HG03520 (cell line): ENCODE data around the gene ABCB6.
"Not testable (repeated sequence)": the region's sequence is repeated elsewhere in the genome, so short reads cannot be mapped to it uniquely, and the experiment has no call there.

ENCODE experiments used
- ATAC-seq: cut with Tn5 transposase; IDR thresholded peaks from one replicate; pipeline ENCODE4 v1.9.1; 2021; ENCODE audit warnings: mild to moderate bottlenecking, moderate library complexity; ENCODE audit not compliant: unreplicated experiment

The ABCB6 gene

DNA sequence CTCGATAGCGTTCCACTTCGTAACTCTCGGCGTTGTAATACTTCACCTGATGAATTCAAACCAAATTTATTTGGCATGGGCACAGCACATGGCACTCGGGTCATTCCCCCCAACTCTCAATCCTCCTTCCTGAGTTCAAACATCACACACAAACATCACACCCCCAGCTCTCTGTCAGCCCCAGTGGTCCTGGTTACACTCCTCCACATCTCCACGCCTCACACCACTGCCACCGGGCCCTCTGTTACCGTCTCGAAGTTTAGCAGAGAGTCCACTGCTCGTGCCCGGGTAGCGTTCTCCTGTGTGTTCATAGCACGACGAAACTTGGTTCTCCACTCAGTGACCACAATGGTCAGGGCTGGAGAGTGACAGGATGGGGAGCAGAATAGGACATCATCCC is 4.6 kb downstream of the ABCB6 start:
- ATAC-seq = no peak

DNA sequence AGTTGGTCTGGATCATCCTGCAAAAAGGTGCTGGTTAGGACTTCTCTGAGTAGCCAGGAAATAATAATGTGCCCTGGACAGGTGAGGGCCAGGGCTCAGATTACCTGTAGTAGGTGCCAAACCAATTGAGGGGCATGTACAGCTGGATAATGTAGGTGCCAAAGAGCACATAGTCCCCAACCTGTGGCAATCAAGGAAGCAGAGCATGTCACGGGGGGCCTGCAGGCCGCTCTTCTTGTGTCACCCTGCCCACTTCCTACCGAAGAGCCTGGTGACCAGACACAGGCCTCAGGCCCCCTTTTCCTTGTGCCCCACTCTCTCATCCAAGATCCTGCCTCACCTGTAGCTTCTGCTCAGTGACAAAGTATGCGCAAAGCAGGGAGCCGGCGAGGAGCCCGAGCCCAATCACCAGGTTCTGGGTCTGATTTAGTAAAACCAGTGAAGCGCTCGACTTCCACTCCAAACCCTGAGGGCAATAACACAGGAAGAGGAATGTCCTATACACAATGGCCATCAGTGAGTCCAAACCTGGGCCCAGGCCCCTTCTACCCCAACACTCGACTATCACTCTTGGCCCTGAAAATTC is 5.2 kb downstream of the ABCB6 start:
- no peak for ATAC-seq

DNA sequence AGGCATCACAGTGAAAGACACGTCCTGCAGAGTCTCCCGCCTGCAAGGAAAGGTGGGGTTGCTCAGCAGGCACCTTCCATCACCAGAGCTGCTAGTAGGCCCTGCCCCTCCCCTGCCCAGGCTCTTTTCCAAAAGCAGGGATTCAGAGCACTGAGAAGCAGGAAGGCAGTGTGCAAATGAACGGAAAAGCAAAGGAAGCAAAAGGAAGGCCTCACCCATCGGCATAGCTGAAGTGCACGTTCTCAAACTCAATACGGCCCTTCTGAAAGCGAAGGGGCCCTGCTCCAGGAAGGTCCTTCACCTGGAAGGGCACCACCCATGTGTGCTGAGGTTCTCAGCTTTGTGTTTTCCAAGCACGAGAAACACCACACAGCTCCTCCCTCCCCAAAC is 5.7 kb downstream of the ABCB6 start:
- no peak for ATAC-seq

DNA sequence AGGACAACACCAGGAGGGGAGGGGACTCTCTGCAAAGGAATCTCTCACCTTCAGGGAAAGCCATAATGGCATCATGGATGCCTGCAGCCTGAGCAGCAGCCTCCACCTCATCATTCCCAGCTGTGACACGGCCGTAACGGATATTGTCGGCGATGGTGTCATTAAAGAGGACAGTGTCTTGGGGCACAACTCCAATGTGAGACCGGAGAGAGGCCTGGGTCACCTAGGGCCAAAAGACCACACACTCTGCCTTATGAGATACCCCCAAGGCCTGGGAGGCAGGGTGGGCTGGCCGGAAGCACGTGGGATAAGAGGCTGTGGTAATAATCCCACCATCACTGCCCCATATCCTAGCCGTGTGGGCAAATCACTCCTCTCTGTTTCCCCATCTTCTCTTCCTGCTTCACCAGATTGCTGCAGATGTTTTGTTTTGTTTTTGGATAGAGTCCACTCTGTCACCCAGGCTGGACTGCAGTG is 7.8 kb downstream of the ABCB6 start:
- ATAC-seq = no peak

DNA sequence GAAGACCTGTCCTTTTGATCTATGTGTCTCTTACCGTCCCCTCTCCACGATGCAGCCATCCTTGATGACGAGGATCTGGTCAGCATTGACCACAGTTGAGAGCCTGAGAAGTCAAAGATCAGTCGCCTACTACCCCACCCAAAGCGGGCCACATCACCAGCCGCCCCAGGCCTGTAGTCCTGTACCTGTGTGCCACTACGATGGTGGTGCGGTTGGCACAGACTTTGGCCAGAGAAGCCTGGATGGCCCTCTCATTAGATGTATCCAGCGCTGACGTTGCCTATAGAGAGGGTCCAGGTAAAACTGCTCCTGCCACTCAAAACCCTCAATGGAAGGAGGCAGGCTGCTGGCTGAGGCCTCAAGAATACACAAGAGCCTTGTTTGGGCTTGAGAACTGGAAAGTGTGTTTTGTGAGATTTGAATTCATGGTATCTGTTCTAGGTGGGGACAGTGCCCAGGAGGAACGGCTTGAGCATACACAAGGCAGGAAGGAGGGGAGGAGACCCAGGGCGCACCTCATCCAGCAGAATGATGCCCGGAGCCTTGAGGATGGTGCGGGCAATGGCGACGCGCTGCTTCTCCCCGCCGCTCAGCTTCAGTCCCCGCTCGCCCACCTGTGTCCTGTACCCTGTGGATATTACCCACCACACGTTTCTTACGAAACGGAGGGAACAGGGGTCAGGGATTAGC is 8.4 kb downstream of the ABCB6 start:
- ATAC-seq = no peak

DNA sequence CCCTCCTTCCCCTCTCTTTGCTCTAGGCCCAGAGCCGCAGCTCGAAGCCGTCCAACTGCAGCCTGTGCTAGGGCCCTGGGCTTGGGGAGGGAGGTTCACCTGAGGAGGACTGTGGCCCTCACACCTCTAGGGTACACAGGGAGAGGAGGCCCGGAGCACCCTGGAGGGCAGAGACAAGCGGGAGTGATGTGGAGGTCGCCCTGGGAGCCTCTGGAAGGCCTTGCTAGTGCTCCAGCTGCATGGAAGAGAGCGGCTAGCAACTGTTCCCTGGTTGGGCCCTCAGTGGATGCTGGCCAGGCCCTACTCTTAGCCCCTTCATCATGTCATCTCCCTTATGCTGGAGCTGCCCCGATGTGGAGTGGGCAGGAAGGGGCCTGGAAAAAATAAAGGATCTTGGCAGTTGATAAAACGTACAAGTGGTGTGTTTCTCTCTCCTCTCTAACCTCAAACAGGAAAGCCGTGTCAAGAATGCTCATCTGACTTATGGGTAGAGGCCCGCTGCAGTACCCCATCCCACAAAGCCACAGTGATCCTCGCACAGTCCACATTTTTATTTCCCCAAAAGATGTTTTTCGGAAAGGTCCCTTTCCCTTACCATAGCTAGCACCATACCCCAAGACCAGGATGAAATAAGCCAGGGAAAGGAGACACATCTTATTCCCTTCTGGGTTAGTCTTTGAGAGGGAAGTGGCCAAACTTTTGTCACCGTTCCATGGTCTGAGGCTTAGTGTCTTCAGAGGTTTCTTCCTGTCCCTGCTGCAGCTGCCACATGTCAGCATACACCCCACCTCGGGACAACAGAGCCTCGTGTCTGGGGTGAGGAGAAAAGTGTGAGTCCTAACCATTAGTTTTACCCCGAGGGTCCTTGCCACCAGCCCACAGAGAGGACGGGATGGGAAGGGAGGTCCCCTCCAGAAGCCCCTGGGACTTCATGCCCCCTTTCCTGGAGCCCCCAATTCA is 9.2 kb downstream of the ABCB6 start:
- no peak for ATAC-seq

DNA sequence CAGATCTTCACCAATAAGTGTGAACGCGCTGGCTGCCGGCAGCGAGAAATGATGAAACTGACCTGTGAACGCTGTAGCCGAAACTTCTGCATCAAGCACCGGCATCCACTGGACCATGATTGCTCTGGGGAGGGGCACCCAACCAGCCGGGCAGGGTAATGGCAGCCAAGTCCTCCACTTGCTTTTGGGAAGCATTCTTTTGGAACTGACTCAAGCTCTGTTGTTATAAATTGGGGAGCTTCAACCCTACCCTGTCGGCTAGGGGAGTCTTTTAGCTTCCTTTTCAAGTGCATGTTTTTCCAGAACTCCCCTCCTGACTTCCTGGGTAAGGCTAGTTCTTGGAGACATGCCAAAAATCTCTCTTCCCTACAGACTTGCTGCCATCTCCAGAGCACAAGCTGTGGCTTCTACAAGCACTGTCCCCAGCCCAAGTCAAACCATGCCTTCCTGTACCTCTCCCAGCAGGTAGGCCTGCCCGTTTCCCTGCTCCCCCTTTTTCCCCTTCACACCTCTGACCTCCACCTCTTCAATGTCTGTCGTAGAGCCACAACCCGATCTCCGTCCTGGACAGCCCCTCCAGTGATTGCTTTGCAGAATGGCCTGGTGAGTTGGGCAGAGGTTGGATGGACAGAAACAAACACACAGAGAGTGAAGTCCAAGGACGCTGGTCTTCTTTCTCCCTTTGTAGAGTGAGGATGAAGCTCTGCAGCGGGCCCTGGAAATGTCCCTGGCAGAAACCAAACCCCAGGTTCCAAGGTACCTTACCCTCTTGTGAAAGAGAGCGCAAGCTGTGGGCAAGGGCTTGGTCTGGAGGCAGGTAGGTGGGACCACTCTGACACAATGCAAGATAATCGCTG is 10.6 kb downstream of the ABCB6 start:
- no peak for ATAC-seq

DNA sequence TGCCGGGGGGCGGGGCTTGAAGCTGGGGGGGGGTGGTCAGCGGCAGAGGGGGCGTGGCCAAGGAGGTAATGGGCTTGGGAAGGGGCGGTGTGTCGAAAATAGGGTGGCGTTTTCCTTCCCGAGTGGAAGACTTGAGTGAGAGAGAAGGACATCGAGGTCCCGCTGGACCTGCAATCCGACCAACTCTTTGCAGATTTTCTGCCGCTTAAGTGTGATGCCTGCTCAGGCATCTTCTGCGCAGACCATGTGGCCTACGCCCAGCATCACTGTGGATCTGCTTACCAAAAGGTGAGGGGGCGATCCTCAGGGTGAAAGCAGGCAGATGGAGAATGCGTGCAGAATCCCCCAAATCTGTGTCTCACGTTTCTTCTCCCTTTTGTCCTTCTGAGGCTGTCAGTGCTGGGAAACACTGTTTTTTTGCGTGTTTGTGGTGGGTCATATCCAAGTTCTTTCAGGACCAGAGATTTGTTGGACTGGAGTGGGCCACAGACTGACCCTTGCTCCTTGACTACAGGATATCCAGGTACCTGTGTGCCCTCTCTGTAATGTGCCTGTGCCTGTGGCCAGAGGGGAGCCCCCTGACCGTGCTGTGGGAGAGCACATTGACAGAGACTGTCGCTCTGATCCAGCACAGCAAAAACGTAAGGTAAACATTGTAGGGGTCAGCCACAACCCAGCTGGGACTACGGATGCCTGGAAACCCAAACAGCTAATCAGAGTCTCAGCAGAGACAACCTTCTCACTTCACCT is 11.4 kb downstream of the ABCB6 start:
- ATAC-seq = no peak

DNA sequence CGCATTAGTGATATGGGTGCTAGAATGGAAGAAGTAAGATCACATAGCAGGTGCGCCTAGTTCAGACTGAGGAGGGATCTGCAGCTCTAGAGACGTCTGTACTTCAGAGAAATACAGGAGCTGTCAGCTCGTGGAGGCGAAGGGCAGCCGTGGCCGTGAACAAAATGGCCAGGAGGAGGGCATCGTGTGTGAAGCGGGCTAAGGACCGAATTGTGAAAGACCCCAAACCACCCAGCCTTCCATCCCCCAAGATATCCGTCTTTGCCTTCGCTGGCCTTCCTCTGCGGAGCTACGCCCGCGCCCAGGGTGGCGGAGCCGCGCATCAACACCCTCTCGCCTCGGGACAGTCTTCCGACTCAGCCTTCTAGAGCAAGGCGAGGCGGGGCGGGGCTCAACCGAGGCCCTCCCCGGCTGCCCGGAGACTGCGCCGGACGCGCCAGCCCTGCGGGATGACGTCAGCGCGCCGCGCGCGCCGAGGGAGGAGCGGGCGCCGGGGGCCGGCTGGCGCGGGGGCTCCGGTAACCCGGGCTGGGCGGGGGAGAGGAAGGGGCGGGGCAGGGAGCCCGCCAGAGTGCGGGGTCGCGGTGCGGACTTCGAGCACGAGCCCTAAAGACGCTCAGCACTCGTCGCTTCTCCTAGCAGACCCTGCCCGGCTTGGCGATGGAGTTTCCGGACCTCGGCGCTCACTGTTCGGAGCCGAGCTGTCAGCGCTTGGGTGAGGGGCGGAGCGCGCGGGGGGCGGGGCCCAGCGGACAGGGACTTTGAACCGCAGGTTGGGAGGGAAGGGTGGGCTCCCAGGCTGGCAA is 12.2 kb downstream of the ABCB6 start, which contains the start of gene ZFAND2B:
Gene ZFAND2B (plus strand): TSS at position 455 of the 806 bp plus-strand sequence. CDS start 206 bp downstream, at position 661.
- ATAC-seq = peak; percentile 97

DNA sequence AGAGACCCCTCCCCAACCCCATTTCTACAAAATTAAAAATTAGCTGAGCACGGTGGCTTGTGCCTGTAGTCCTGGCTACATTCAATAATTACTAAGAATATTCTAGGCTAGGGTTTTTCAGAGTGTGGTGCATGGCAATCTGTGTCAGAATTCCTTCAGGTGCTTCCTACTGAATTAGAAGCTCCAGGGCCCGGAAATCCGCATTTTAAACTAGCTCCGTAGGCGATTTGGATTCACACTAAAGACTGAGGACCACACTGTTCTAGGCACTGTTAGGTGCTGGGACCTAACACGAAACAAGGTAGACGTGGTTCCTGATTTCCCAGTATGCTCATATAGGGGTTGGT is 12.8 kb downstream of the ABCB6 start:
- no peak for ATAC-seq

DNA sequence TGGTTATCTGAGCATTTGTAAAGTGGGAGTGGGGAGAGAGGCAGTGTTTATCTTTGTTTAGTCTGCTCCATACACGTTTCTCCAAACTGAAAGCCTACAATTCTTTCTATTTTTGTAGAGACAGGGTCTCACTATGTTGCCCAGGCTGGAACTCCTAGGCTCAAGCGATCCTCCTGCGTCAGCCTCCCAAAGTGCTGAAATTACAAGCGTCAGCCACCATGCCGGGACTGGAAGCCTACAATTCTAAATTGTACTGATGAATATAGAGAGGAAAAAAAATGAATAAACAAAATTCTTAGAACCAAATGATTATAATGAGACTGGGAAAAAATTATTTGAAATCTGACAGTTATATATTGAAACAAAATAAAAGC is 13.6 kb downstream of the ABCB6 start:
- no peak for ATAC-seq

DNA sequence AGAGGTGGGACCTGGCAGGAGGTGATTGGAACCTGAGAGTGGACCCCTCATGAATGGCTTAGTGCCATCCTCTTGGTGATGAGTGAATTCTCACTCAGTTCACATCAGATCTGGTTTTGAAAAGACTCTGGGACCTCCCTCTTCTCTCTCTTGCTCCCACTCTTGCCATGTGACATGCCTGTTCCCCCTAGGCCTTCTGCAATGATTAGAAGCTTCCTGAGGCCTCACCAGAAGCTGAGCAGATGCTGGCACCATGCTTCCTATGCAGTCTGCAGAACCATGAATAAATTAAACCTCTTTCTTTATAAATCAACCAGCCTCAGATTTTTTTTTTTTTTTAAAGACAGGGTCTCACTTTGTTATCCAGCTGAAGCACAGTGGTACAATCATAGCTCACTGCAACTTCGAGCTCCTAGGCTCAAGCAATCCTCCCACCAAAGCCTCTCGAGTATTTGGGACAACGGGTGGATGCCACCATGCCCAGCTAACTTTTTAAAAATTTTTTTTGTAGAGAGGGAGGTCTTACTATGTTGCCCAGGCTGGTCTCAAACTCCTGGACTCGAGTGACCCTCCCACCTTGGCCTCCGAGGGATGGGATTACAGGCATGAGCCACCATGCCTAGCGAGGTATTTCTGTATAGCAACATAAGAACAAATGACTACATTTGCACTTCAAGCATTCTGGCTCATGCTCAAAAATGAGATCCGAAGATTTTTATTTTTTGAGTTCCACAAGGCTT is 14.2 kb downstream of the ABCB6 start:
- no peak for ATAC-seq

DNA sequence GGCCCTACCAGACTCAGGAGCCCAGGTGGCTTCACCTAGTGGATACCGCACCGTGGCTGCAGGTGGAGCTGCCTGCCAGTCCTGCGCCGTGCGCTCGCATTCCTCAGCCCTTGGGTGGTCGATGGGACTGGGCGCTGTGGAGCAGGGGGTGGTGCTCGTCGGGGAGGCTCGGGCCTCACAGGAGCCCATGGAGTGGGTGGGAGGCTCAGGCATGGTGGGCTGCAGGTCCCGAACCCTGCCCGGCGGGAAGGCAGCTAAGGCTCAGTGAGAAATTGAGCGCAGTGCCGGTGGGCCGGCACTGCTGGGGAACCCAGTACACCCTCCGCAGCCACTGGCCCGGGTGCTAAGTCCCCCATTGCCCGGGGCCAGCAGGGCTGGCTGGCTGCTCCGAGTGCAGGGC is 17.4 kb downstream of the ABCB6 start:
- not testable (repeated sequence) for ATAC-seq

DNA sequence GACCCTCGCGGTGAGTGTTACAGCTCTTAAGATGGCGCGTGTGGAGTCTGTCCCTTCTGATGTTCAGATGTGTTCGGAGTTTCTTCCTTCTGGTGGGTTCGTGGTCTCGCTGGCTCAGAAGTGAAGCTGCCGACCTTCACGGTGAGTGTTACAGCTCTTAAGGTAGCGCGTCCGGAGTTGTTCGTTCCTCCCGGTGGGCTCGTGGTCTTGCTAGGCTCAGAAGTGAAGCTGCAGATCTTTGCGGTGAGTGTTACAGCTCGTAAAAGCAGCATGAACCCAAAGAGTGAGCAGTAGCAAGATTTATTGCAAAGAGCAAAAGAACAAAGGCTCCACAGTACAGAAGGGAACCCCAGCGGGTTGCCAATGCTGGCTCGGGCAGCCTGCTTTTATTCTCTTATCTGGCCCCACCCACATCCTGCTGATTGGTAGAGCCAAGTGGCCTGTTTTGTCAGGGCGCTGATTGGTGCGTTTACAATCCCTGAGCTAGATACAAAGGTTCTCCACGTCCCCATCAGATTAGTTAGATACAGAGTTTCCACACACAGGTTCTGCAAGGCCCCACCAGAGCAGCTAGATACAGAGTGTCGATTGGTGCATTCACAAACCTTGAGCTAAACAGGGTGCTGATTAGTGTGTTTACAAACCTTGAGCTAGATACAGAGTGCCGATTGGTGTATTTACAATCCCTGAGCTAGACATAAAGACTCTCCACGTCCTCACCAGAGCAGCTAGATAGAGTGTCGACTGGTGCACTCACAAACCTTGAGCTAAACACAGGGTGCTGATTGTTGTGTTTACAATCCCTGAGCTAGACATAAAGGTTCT is 18.0 kb downstream of the ABCB6 start:
- ATAC-seq = not testable (repeated sequence)

DNA sequence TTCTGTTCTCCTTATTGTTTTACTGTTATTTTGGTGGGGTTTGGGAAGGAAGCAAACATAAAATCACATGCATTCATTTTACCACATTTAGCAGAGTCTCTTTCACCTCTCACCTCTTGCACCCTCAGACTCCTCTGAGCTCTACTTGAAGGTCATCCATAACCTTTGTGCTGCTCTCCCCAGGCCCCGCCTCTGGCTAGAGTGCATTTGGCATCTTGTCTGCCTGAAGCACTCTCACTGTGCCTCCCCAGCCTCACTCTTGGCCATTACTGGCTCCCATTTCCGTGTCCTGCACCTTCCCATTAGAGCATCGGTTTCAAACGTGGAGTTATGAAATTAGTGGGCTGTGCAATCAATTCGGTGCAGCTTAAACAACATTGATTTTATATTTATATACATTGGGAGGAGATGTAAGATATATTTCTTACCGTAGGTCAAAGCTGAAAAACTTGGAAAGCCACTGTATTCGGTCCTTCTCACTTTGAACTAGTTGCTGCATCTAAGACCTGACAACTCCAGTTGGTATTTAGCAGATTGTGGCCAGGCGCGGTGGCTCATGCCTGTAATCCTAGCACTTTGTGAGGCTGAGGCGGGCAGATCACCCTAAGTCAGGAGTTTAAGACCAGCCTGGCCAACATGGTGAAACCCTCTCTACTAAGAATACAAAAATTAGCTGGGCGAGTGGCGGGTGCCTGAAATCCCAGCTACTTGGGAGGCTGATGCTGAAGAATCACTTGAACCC is 19.1 kb downstream of the ABCB6 start:
- ATAC-seq = no peak

DNA sequence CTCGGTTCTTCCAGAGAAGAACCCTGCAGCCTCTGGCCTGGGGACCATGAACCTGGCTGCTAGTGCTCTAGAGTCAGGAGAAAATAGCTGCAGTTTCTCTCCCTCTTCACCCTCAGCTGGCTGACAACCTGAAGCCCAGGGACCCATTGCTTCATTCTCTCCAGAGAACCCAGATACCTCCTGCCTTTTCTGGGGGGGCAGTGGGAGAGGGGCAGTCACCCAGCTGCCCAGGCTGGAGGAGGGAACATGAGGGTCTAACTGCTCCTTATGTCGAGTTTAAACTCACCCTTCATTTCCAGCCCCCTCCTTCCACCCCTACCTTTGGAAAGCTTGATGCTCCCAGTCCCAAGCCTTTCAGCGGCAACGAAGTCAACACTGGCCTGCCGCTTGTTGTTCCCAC is 19.8 kb downstream of the ABCB6 start:
- ATAC-seq = no peak

DNA sequence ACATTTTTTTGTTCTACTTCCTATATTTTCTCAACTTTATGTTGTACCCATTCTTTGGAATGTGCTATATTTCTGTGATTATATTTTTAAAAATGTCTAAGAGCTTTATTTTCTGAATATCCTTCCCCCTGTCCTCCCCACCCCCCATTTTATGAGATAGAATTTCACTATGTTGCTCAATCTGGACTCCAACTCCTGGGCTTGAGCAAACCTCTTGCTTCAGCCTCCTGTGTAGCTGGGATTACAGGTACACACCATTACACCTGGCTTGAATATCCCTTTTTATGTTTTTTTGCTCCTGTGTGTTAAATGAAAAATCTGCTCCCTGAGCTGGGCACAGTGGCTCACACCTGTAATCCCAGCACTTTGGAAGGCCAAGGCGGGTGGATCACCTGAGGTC is 21.4 kb downstream of the ABCB6 start:
- no peak for ATAC-seq
